ENCODE results near the gene ZFHX2.

DNA sequence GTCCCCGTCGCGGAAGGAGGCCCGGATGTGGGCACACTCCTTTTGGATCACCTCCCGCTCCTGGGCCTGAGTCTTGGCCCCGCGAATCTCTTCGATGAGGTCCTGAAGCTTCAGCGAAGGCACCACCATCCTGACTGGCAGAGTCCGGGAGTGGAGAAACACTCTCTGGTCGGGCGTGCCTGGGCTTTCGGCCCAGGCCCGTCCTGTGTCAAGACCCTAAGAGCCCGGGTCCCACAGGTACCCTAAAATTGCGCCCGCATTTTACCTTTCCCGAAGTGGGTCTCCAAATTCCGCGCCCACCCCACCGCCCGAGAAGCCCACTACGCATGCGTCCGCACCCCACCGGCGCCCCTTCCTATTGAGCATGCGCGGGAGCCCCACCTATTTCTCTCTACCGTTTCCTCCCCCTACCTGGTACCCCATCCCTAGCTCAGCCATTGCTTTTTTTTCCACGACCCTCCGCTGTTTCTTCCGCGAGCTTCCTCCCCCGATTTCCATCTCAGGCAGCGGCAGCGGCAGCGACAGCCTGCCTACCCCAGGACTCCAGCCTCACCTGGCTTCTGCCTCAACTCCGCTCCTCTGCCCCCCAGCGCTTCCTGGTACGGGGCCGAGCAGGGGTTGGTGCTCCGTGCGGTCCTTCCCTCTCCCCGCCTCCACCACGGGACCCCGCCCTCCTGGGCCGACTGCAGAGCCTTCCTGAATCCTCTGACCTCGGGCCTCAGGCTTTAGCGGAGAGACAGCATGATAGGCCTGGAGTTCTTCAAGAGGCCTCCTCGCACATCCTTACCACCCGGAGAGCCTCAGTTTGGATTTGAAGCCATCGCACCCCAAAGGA is 15.8 kb upstream of the ZFHX2 start, which contains the start of gene AP1G2:
- TF ChIP-seq, protein P1, sequence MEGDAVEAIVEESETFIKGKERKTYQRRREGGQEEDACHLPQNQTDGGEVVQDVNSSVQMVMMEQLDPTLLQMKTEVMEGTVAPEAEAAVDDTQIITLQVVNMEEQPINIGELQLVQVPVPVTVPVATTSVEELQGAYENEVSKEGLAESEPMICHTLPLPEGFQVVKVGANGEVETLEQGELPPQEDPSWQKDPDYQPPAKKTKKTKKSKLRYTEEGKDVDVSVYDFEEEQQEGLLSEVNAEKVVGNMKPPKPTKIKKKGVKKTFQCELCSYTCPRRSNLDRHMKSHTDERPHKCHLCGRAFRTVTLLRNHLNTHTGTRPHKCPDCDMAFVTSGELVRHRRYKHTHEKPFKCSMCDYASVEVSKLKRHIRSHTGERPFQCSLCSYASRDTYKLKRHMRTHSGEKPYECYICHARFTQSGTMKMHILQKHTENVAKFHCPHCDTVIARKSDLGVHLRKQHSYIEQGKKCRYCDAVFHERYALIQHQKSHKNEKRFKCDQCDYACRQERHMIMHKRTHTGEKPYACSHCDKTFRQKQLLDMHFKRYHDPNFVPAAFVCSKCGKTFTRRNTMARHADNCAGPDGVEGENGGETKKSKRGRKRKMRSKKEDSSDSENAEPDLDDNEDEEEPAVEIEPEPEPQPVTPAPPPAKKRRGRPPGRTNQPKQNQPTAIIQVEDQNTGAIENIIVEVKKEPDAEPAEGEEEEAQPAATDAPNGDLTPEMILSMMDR (IDR thresholded peaks at IDR 0.05) = no peak
- TF ChIP-seq EZH2 (IDR thresholded peaks at IDR 0.05) = no peak
- TF ChIP-seq EZH2phosphoT487 (IDR thresholded peaks at IDR 0.05) = no peak

Measured in neural progenitor cell (in vitro differentiated cells).